Psoas muscle (tissue), 8 donors: Measurements from ENCODE around the gene WDR73. TPM values are rescaled to one million over a fixed set of nuclear protein-coding genes. Genes with fewer than 3 reads are reported as not detected.

Source experiments
- ATAC-seq, 4 donors: fragments of 200-7000 bp; cut with Tn5 transposase; one replicate each; pipeline ENCODE4 v1.9.1; 2020; ENCODE audit warnings: moderate library complexity in 3 of 4, mild to moderate bottlenecking in 2 of 4
- DNase-seq, 2 donors: peaks; one replicate each; pipeline ENCODE4 v3.0.0-alpha.2; 2020
- H3K27ac ChIP-seq: fragments of 200-600 bp; one replicate; pipeline ENCODE4 v1.8.0; 2022
- H3K27me3 ChIP-seq, 3 donors: fragments of 200-600 bp in 1 of 3; one replicate each; pipeline versions ENCODE4 v1.6.1 to v1.8.0; 2013 to 2022; ENCODE audit warnings: low read length in 2 of 3, mild to moderate bottlenecking in 2 of 3, moderate library complexity in 1 of 3; ENCODE audit not compliant: insufficient read depth in 3 of 3
- H3K36me3 ChIP-seq, 2 donors: fragments of 200-600 bp in 1 of 2; one replicate each; pipeline versions ENCODE4 v1.6.1 to v1.8.0; 2013 to 2022; ENCODE audit warnings: low read depth in 1 of 2, mild to moderate bottlenecking in 1 of 2, moderate library complexity in 1 of 2; ENCODE audit not compliant: insufficient read depth in 1 of 2
- H3K4me1 ChIP-seq: fragments of 200-600 bp; one replicate; pipeline ENCODE4 v1.8.0; 2022
- H3K4me3 ChIP-seq: fragments of 200-600 bp; one replicate; pipeline ENCODE4 v1.8.0; 2022; ENCODE audit warnings: mild to moderate bottlenecking
- H3K9me3 ChIP-seq: fragments of 200-600 bp; one replicate; pipeline ENCODE4 v1.8.0; 2022
- CTCF ChIP-seq: fragments of 200-600 bp; IDR thresholded peaks from one replicate; pipeline ENCODE4 v1.8.0; 2022; ENCODE audit warnings: antibody characterized with exemption
- WGBS, 3 donors: extraction: QIAGEN DNeasy Blood & Tissue Kit; methylation state at CpG; one replicate each; pipeline versions ENCODE4 v1.1.6 to v1.1.7; 2013; 5-methylcytosine and 5-hydroxymethylcytosine counted together
- intact Hi-C, 2 donors: fragments of 100-400 bp; cut with DNase I; formaldehyde crosslinking; loops; one replicate each; pipeline versions ENCODE4 v1.11.0 to v1.14.2; 2022
- polyA plus RNA-seq, 3 donors: library from polyadenylated mRNA; stranded (reverse); fragments of 200-250 nt; gene quantifications; one replicate each; pipeline ENCODE4 v1.2.3, GENCODE V29; 2013
- total RNA-seq, 4 donors: library from RNA; stranded (reverse); fragmentation: NEBNext Ultra II Directional in 2 of 4; extraction: Animal tissue kit (Norgen Biotek cat#: 25700) in 2 of 4; gene quantifications; one replicate each; pipeline versions ENCODE4 v1.2.1 to v1.2.4, GENCODE V29; 2021 to 2023
- donor health status: healthy with polysubstance abuse.
- donor health status: DM: no; HTN: no; CAD: no; lungs with moderate emphysema.
- donor health status: Bipolar disorder and iron deficiency.
- donor health status: healthy.
- donor health status: DM: yes; HTN: yes; CAD: no.
- donor health status: DM: no; HTN: no; CAD: no.
- donor health status: DM: no; HTN: no; CAD: no.
- donor health status: DM: yes; HTN: yes; CAD: no.

WDR73 gene
- total and polyA plus RNA-seq, 7 donors = 8.9 to 22.0 (median 13.6) TPM

- DNase-seq = no peak
- no peak for TF ChIP-seq CTCF
- 58 to 84% (median 69%) methylated on average over 3 of the region's 3 CpGs for WGBS, 3 donors
Observed at GRCh38 chr15:84594617-84595290, 59.3 kb downstream of the WDR73 start.

DNA sequence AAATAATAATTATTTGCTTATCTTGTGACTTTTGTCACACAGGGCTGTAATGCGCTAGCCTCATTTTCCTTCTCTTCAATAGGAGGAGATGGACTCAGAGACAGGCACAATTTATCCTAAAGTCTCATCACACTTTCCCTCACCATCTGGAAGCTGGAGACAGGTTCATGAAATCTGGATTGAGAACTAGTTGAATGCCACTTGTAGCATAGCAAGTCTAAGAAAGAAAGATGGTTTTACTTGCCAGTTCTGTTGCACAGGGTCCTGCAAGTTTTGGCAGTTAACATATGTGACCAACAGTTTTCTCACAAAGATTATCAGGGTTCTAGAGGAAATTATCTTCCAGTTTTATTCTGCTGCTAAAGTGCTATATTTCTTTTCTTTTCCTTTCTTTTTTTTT is 62.3 kb downstream of the WDR73 start:
- Histone ChIP-seq H3K27me3 (no peaks in the 10 kb centered on the region), H3K9me3 (no peaks in the 10 kb centered on the region), H3K4me3 (no peak overlapping the region), H3K27ac (no peak overlapping the region), H3K4me1 (peaks cover 4% of the 10 kb centered on the region), H3K36me3 (no peaks in the 10 kb centered on the region)
- no peak for DNase-seq
- no peak for TF ChIP-seq CTCF
- no peak for ATAC-seq
- WGBS, 3 donors = 97 to 100% (median 98%) methylated on average over 1 of the region's 1 CpG
- intact Hi-C loops = loop anchor here in 1 of 2 donors (10.0 kb wide), 1 partner anchor 153 kb away; the partner anchor contains the start of gene ZNF592

More at GRCh38 chr15:84594617-84595290, 59.3 kb downstream of the WDR73 start:
- Histone ChIP-seq H3K4me1 (no peaks in the 10 kb centered on the region), H3K27ac (no peak overlapping the region), H3K9me3 (no peaks in the 10 kb centered on the region), H3K27me3 (no peaks in the 10 kb centered on the region), H3K36me3 (no peaks in the 10 kb centered on the region), H3K4me3 (no peak overlapping the region)
- intact Hi-C loops = loop anchor here in 1 of 2 donors (5.0 to 10.0 kb wide), 2 partner anchors 150 to 698 kb away; partner anchors contain the start of gene ZNF592
- ATAC-seq = no peak

- Histone ChIP-seq H3K9me3 (no peaks in the 10 kb centered on the region), H3K27ac (no peak overlapping the region), H3K4me3 (no peak overlapping the region), H3K36me3 (no peaks in the 10 kb centered on the region), H3K27me3 (no peaks in the 10 kb centered on the region), H3K4me1 (peaks cover 4% of the 10 kb centered on the region)
- no peak for ATAC-seq
- no peak for TF ChIP-seq CTCF
- intact Hi-C loops = loop anchor here in 1 of 2 donors (10.0 kb wide), 1 partner anchor 154 kb away; the partner anchor contains the start of gene ZNF592
- DNase-seq = no peak
- 77 to 86% (median 86%) methylated on average over 2 of the region's 2 CpGs for WGBS, 3 donors
Observed at GRCh38 chr15:84590406-84590805, 63.7 kb downstream of the WDR73 start.

Other genes starting within 250 kb of the WDR73 start
- 1 to 10 TPM; 3.3 to 5.4 (median 4.4) TPM for gene ZSCAN2, start 53.3 kb downstream of the WDR73 start, total RNA-seq
- gene ZSCAN2, start 53.3 kb downstream of the WDR73 start, polyA plus RNA-seq = 1 to 10 TPM; 3.5 to 9.6 (median 3.6) TPM
- 1 to 10 TPM; 1.0 to 2.1 (median 1.2) TPM for gene NMB, start 3.9 kb upstream of the WDR73 start, total RNA-seq
- 1 to 10 TPM; 3.1 to 6.3 (median 5.6) TPM for gene NMB, start 3.9 kb upstream of the WDR73 start, polyA plus RNA-seq
- gene SEC11A, start 61.9 kb upstream of the WDR73 start, total RNA-seq = 100 to 1,000 TPM in 2 of 4 donors, 10 to 100 TPM in 2; 80.7 to 106 (median 95.5) TPM
- gene SEC11A, start 61.9 kb upstream of the WDR73 start, polyA plus RNA-seq = 100 to 1,000 TPM; 146 to 237 (median 201) TPM
- 10 to 100 TPM; 33.4 to 39.5 (median 35.5) TPM for gene ZNF592, start 94.3 kb upstream of the WDR73 start, total RNA-seq
- gene ZNF592, start 94.3 kb upstream of the WDR73 start, polyA plus RNA-seq = 10 to 100 TPM; 13.1 to 43.3 (median 14.4) TPM
- 100 to 1,000 TPM; 199 to 461 (median 304) TPM for gene ALPK3, start 163.1 kb upstream of the WDR73 start, total RNA-seq
- gene ALPK3, start 163.1 kb upstream of the WDR73 start, polyA plus RNA-seq = 100 to 1,000 TPM in 2 of 3 donors, 10 to 100 TPM in 1; 75.7 to 357 (median 117) TPM
- gene SLC28A1, start 230.4 kb upstream of the WDR73 start, total RNA-seq = 1 to 10 TPM in 1 of 4 donors, under 1 TPM in 3; 0.23 to 1.9 (median 0.44) TPM
- gene SLC28A1, start 230.4 kb upstream of the WDR73 start, polyA plus RNA-seq = under 1 TPM; 0.13 to 0.34 (median 0.21) TPM